Muscle of leg (tissue), 11 donors: ENCODE results near the gene HARBI1. TPM values are rescaled to one million over a fixed set of nuclear protein-coding genes. Genes with fewer than 3 reads are reported as not detected.

Experiments used
- DNase-seq: peaks from one replicate; pipeline ENCODE4 v3.0.0; 2013
- H3K27ac ChIP-seq: one replicate; pipeline ENCODE4 v1.5.1; 2013; ENCODE audit warnings: mild to moderate bottlenecking, low read length, control low read depth
- H3K27me3 ChIP-seq: one replicate; pipeline ENCODE4 v1.6.1; 2013; ENCODE audit warnings: low read length; ENCODE audit not compliant: control insufficient read depth, insufficient read depth
- H3K36me3 ChIP-seq: one replicate; pipeline ENCODE4 v1.6.1; 2013; ENCODE audit warnings: low read length; ENCODE audit not compliant: control insufficient read depth, insufficient read depth
- H3K4me1 ChIP-seq: one replicate; pipeline ENCODE4 v1.6.1; 2013; ENCODE audit warnings: low read length; ENCODE audit not compliant: control insufficient read depth, insufficient read depth
- H3K4me3 ChIP-seq: one replicate; pipeline ENCODE4 v1.5.1; 2013; ENCODE audit warnings: low read length, control low read depth
- H3K9me3 ChIP-seq: replicated peaks from 2 replicates; pipeline ENCODE4 v1.6.1; 2013; ENCODE audit warnings: low read depth, low read length; ENCODE audit not compliant: control insufficient read depth
- WGBS: methylation state at CpG from one replicate; pipeline ENCODE4 v1.1.5; 2013; ENCODE audit warnings: missing lambda C conversion rate; ENCODE audit not compliant: insufficient coverage; 5-methylcytosine and 5-hydroxymethylcytosine counted together
- polyA plus RNA-seq, 8 donors: library from polyadenylated mRNA; unstranded; fragments of 120-200 nt; gene quantifications; one replicate each; pipeline versions ENCODE4 v1.2.1 to v1.2.3, GENCODE V29; 2013; ENCODE audit warnings: inconsistent platforms in 1 of 8, low replicate concordance in 1 of 8; ENCODE audit not compliant: insufficient read length in 8 of 8, insufficient read depth in 1 of 8
- total RNA-seq: library from RNA; stranded (reverse); fragments of 120-200 nt; gene quantifications from one replicate; pipeline ENCODE4 v1.2.4, GENCODE V29; 2013

The HARBI1 gene
- total and polyA plus RNA-seq, 9 donors, result 2.3 to 3.5 (median 2.7) TPM

DNA sequence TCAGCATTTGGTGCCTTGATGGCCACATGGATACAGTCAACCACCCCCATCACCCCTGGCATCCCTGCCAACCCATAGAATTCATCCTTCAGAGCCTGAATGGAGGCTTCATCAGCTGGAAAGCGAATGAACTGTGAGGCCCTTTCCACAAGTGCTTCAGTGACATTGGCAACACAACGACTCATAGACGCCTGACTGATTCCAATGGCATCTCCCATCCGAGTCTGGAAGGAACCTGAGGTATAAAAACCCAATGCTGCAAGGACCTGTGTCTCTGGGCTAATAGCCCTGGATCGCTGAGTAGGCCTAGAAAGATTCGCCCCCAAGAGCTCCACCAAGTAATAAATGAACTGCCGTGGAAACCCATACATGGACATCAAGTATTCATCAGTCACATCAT is 1.3 kb downstream of the HARBI1 start:
- H3K4me3 ChIP-seq, result no peak overlapping the region

DNA sequence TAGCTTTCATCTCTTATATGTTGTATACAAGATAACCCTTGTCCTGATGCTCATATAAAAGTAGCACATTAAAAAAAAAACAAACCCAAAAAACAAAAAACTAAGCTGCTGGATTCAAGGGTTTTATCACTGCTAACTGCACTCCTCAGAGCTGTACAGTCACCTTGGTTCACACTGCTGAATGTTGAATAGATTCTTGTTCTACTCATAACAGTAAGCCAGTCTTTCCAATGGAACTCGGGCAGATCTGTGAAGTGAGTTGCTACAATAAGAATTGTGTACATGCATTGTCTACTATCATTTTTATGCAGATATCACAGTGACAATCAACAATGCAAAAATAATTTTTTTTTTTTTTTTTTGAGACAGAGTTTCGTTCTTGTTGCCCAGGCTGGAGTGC is 4.7 kb downstream of the HARBI1 start:
- WGBS, result no CpG with 5 or more reads among the region's 2 CpGs
- no peak overlapping the region for H3K27ac ChIP-seq
- DNase-seq, result no peak
- H3K4me3 ChIP-seq, result no peak overlapping the region
- H3K27me3 ChIP-seq, result no peaks in the 10 kb centered on the region
- no peaks in the 10 kb centered on the region for H3K36me3 ChIP-seq
- no peaks in the 10 kb centered on the region for H3K9me3 ChIP-seq
- H3K4me1 ChIP-seq, result peaks cover 2% of the 10 kb centered on the region

More for the DNA sequence above, 1.3 kb downstream of the HARBI1 start:
- Histone ChIP-seq H3K27ac (no peak overlapping the region), H3K4me1 (peaks cover 13% of the 10 kb centered on the region), H3K36me3 (no peaks in the 10 kb centered on the region), H3K9me3 (no peaks in the 10 kb centered on the region), H3K27me3 (no peaks in the 10 kb centered on the region)
- 94% methylated on average over 5 of the region's 7 CpGs for WGBS
- DNase-seq, result no peak

DNA sequence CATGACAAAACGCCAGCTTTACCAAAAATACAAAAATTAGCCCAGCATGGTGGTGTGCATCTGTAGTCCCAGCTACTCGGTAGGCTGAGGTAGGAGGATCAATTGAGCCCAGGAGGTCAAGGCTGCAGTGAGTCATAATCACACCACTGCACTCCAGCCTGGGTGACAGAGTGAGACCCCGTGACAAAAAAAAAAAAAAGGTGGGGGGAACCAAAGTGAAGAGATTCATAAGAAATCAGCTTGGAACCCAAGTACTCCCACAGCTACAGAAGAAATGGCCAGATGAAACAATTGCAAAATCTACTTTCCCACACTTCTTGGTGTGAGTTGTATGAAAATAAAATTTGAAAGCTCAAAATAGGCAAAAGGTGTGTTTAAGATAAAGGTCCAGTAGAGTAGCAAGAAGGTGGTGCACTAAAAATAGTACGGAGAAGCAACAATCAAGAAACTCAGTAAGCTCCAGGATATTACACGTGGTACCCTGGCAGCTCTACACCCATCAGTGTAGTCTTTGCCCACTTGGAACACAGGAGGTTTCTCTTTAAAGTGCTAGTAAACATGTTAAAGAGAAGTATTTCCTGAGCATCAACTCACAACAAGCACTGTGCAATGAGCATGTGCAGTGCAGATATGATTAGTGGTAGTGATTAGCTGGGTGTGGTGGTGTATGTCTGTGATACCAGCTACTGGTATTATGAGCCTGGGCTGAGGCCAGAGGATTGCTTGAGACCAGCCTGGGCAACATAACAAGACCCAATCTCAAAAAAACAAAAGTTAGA is 5.3 kb downstream of the HARBI1 start:
- H3K4me3 ChIP-seq, result no peak overlapping the region
- no peaks in the 10 kb centered on the region for H3K36me3 ChIP-seq
- no peaks in the 10 kb centered on the region for H3K27me3 ChIP-seq
- H3K27ac ChIP-seq, result no peak overlapping the region
- H3K9me3 ChIP-seq, result no peaks in the 10 kb centered on the region
- 100% methylated on average over 1 of the region's 5 CpGs for WGBS
- peaks cover 2% of the 10 kb centered on the region for H3K4me1 ChIP-seq
- no peak for DNase-seq

- Histone ChIP-seq H3K4me3 (no peak overlapping the region), H3K27me3 (no peaks in the 10 kb centered on the region), H3K4me1 (no peaks in the 10 kb centered on the region), H3K36me3 (no peaks in the 10 kb centered on the region), H3K27ac (no peak overlapping the region), H3K9me3 (no peaks in the 10 kb centered on the region)
- no peak for DNase-seq
- WGBS, result 87% methylated on average over 3 of the region's 6 CpGs
These were observed 7.6 kb downstream of the HARBI1 start for GRCh38 chr11:46609386-46609785.

DNA sequence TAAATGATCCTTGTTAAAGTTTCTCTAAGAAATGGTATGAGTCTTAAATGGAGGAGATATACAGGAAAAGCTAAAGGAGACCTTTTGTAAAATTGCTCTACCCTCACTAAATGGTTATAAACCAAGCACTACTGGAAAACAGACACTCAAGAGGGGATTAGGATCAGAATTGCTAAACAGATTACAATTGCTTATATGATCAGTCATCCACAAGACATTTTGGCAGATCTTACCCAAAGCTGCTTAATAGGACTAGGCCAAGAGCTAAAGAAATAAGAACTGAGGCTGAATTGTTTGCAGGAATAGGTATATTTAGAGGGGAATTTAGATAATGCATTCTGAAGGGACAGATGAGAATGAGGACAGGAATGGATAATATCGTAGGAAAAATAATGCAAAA is 9.5 kb downstream of the HARBI1 start:
- H3K27ac ChIP-seq, result no peak overlapping the region
- WGBS, result no CpG with 5 or more reads among the region's 1 CpG
- no peaks in the 10 kb centered on the region for H3K4me1 ChIP-seq
- H3K9me3 ChIP-seq, result no peaks in the 10 kb centered on the region
- peaks cover 6% of the 10 kb centered on the region for H3K36me3 ChIP-seq
- H3K27me3 ChIP-seq, result no peaks in the 10 kb centered on the region
- H3K4me3 ChIP-seq, result no peak overlapping the region
- no peak for DNase-seq

- Histone ChIP-seq H3K4me1 (no peaks in the 10 kb centered on the region), H3K27me3 (no peaks in the 10 kb centered on the region), H3K36me3 (peaks cover 6% of the 10 kb centered on the region), H3K4me3 (no peak overlapping the region), H3K27ac (no peak overlapping the region), H3K9me3 (no peaks in the 10 kb centered on the region)
- no CpG with 5 or more reads among the region's 1 CpG for WGBS
- DNase-seq, result no peak
These were observed 12.2 kb downstream of the HARBI1 start for GRCh38 chr11:46604796-46605195.

GRCh38 chr11:46603704-46604308 is 13.2 kb downstream of the HARBI1 start:
- peaks cover 6% of the 10 kb centered on the region for H3K36me3 ChIP-seq
- H3K4me1 ChIP-seq, result no peaks in the 10 kb centered on the region
- H3K27ac ChIP-seq, result no peak overlapping the region
- 91% methylated on average over 13 of the region's 15 CpGs for WGBS
- no peaks in the 10 kb centered on the region for H3K9me3 ChIP-seq
- DNase-seq, result no peak
- H3K27me3 ChIP-seq, result no peaks in the 10 kb centered on the region
- H3K4me3 ChIP-seq, result no peak overlapping the region

GRCh38 chr11:46601129-46601528 is 15.9 kb downstream of the HARBI1 start:
- no peaks in the 10 kb centered on the region for H3K27me3 ChIP-seq
- peaks cover 6% of the 10 kb centered on the region for H3K36me3 ChIP-seq
- H3K27ac ChIP-seq, result no peak overlapping the region
- no CpG with 5 or more reads among the region's 1 CpG for WGBS
- no peaks in the 10 kb centered on the region for H3K9me3 ChIP-seq
- H3K4me3 ChIP-seq, result no peak overlapping the region
- no peaks in the 10 kb centered on the region for H3K4me1 ChIP-seq
- no peak for DNase-seq

DNA sequence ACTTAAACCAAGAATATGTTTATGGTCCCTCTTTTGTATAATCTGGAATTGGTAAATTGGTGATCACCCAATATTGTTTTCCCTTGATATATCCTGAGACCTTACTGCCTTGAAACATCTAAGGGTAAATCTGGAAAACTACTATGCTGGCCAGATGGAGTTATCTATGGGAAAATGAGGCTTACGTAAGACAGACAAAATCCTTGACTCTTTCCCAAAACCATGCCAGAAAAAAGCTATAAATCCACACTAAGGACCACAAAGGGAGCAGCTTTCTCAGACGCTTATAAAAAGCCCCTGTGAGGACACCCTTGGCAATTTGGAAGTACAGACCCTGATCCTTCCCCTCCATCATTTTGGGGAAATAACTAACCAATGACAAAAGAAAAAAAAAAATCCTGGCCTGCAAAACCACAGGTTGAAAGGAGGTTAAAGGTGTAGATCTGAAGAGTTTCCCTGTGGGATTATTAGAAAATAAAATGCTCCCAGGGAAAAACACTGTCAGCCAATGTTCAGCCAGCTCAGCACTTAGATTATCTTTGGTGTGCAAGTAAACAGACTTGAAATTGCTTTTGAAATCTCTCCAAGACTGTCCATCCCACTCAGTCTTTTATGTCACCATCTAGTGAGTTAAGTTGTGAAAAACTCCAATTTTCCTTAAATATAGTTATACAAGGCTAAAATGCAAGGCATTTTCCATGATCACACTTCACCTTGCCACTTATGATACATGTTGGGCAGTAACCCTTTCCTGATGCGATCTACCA is 16.6 kb downstream of the HARBI1 start:
- Histone ChIP-seq H3K27ac (no peak overlapping the region), H3K9me3 (no peaks in the 10 kb centered on the region), H3K4me1 (no peaks in the 10 kb centered on the region), H3K4me3 (no peak overlapping the region), H3K27me3 (no peaks in the 10 kb centered on the region), H3K36me3 (peaks cover 6% of the 10 kb centered on the region)
- DNase-seq, result no peak
- no CpG with 5 or more reads among the region's 3 CpGs for WGBS
